NCI-H2081 treated with DMSO at 0.1 percent for 48 hours (cell line): ENCODE measurements around the gene ZNF337.
"Not testable (repeated sequence)": the region's sequence is repeated elsewhere in the genome, so short reads cannot be mapped to it uniquely, and the experiment has no call there.

Source experiments
- DNase-seq: peaks from one replicate; lab custom pipeline; 2025; lab: John Stamatoyannopoulos, UW

The ZNF337 gene

GRCh38 chr20:25692499-25692898 lies 4.2 kb downstream of the ZNF337 start:
- no peak for DNase-seq

- DNase-seq, result no peak
Measured at GRCh38 chr20:25690427-25690826, 6.2 kb downstream of the ZNF337 start.

DNA sequence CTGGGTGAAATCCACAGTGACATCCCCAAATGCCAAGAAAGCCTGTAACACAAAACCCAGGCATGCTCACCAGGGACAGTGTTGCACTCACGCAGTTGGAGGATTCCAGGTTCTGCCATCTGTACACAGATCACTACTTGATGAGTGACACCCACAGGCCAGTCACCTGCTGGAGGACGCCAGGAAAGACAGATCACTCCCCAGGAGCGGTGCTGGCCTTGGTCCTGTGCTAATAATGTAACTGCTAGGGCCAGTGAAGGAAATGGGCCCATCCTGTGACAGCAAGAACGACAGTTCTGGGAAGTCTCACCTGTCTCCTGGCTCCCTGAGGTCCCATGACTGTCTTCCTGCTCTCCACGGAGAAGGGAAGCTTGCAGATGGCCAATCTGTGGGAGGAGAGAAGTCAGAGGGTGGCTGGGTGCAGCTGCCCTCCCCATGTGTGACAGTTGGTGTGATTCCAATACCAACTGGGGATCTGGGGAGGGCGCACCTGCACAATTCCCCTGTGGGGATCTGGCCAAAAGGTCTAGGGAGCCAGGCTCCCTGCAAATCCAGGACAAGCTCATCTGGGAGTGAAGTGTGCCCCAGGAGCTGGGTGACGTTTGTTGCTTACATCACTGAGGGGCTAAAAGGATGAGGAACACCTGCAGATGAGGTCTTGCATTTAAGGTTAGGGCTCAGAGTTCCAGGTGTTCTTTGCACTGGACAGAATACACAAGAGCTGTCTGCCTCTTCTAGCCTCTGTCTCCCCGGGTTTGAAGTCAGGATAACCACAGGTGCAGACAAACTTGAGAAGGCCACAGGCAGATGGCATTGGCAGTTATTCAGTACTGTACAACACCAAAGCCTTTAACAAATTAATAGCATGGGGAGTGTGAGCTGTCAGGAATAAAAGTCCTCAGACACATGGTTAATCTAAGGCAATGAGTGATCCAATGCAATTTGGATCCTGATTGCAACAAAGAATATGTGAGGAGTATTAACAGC lies 10.3 kb downstream of the ZNF337 start:
- no peak for DNase-seq

GRCh38 chr20:25685276-25686080 lies 11.2 kb downstream of the ZNF337 start:
- no peak for DNase-seq

DNA sequence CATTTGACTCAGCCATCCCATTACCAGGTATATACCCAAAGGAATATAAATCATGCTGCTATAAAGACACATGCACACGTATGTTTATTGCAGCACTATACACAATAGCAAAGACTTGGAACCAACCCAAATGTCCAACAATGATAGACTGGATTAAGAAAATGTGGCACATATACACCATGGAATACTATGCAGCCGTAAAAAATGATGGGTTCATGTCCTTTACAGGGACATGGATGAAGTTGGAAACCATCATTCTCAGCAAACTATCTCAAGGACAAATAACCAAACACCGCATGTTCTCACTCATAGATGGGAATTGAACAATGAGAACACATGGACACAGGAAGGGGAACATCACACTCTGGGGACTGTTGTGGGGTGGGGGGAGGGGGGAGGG lies 12.8 kb downstream of the ZNF337 start:
- DNase-seq, result not testable (repeated sequence)

- DNase-seq, result no peak
Measured at GRCh38 chr20:25683050-25683449, 13.6 kb downstream of the ZNF337 start.

GRCh38 chr20:25676164-25676809 lies 20.4 kb downstream of the ZNF337 start:
- no peak for DNase-seq

- no peak for DNase-seq
Measured at GRCh38 chr20:25675161-25675560, 21.5 kb downstream of the ZNF337 start.

- DNase-seq, result no peak
Measured at GRCh38 chr20:25672659-25673235, 23.9 kb downstream of the ZNF337 start.

DNA sequence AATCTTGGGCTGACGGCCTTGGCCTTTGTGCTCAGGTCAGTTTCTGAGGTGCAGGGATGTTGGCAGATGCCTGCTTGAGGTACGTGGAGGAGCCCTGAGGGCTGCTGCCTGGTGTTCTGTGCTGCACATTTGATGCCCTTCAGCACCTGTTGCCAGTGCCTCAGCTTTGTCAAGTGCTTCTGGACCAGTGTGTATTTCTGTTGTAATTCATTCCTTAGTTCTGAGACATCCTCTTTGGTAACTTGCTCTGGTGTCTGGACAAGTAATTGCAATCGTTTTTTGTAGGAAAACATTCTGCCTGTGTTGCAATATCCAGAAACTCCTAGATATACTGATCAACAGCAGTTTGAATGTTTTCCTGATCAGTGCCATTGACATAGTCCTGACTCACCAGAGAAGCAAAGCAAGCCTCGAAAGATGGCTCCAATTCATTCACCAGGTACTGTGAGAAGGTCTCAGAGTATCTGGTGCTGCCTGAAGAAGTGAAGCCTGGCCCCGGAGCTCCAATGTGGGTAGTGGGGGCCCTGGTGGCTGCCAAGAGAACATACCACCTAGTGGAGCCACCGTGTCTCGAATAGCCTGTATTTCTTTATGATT lies 26.7 kb downstream of the ZNF337 start:
- DNase-seq, result no peak

DNA sequence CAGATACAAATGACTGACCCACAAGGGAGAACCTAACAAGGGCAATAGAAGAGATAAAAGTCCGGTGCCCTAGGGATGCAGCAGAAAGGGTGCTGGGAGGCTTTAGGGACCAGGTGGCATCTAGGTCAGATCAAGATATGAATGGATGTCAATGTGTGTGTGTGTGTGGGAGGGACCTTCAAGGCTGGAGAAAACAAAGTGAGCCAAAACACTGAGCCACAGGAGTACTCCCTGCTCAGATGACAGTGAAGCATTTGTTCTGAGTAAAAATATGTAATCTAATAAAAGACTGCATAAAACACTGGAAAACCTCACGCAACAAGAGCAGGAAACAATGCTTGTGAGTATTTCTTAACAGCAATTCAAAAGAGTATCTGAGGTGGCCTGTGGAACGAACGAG lies 28.2 kb downstream of the ZNF337 start:
- no peak for DNase-seq

GRCh38 chr20:25659999-25660398 lies 36.7 kb downstream of the ZNF337 start:
- no peak for DNase-seq

- no peak for DNase-seq
Measured at GRCh38 chr20:25654487-25654886, 42.2 kb downstream of the ZNF337 start.

- not testable (repeated sequence) for DNase-seq
Measured at GRCh38 chr20:25652866-25653265, 43.8 kb downstream of the ZNF337 start.

- no peak for DNase-seq
Measured at GRCh38 chr20:25644814-25645213, 51.8 kb downstream of the ZNF337 start.

GRCh38 chr20:25643716-25644115 lies 52.9 kb downstream of the ZNF337 start:
- no peak for DNase-seq

GRCh38 chr20:25637247-25637646 lies 59.4 kb downstream of the ZNF337 start:
- DNase-seq, result no peak

DNA sequence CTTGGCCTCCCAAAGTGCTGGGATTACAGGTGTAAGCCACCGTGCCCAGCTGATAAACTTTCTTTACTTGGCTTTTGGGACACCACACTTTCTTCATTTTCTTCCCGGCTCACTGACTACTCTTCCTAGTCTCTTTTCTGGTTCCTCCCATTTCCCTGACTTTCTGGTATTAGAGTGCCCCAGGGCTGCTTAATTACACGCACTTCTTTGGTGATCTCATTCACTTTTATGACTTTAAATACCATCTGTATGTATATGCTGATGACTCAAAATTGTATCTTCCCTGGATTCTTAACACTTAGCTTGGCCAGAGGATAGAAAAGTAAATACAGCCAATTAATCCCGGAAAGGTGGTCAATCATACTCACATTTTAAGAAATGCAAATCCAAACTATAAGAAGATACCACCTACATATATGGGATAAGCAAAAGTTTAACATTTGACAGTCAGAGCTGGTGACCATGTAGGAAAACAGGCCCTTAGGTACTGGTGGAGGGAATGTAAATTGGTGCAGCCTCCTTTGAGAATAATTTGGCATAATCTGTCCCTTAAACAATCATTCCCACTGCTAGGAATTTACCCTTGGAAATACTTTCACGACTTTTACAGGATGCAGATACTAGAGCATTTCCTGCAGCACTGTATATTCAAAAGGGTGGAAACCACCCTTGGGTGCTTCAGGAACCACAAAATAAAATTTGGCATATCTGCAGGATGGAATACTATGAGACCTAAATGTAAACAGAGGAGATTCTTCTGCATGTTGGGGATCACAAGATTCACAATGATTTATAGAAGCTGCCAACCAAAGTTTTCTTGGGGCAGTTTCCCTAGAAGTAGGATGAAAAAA lies 63.5 kb downstream of the ZNF337 start:
- no peak for DNase-seq

GRCh38 chr20:25630615-25631014 lies 66.0 kb downstream of the ZNF337 start:
- DNase-seq, result not testable (repeated sequence)

- DNase-seq, result no peak
Measured at GRCh38 chr20:25629816-25630499, 66.7 kb downstream of the ZNF337 start.
